Thoracic aorta (tissue), 2 donors: ENCODE measurements around the gene ITSN2. TPM values are rescaled to one million over a fixed set of nuclear protein-coding genes. Genes with fewer than 3 reads are reported as not detected.

ENCODE experiments used
- ATAC-seq: fragments of 150-250 bp; one replicate; pipeline ENCODE4 v1.8.0; 2017; ENCODE audit warnings: low read depth; ENCODE audit not compliant: insufficient number of reproducible peaks, low FRiP score
- DNase-seq: peaks from one replicate; pipeline ENCODE4 v3.0.0-alpha.2; 2020; ENCODE audit warnings: low spot score
- H3K27ac ChIP-seq, 2 donors: fragments of 200-600 bp; sonication (generic); 1 replicate in 1 of 2; 2 replicates in 1 of 2; pipeline ENCODE4 v1.5.1; 2016; ENCODE audit warnings: mild to moderate bottlenecking in 2 of 2, moderate library complexity in 2 of 2
- H3K27me3 ChIP-seq: fragments of 200-600 bp; sonication (generic); replicated peaks from 2 replicates; pipeline ENCODE4 v1.6.0; 2016; ENCODE audit warnings: mild to moderate bottlenecking; ENCODE audit not compliant: insufficient read depth
- H3K36me3 ChIP-seq: fragments of 200-600 bp; sonication (generic); one replicate; pipeline ENCODE4 v1.5.1; 2016
- H3K4me1 ChIP-seq, 2 donors: fragments of 200-600 bp; sonication (generic); 1 replicate in 1 of 2; 2 replicates in 1 of 2; pipeline versions ENCODE4 v1.5.1 to v1.6.0; 2016; ENCODE audit warnings: low read depth in 2 of 2, mild to moderate bottlenecking in 1 of 2; ENCODE audit not compliant: control insufficient read depth in 1 of 2
- H3K4me3 ChIP-seq: fragments of 200-600 bp; sonication (generic); 2 replicates; pipeline ENCODE4 v1.5.1; 2016; ENCODE audit warnings: mild to moderate bottlenecking
- H3K9me3 ChIP-seq: fragments of 200-600 bp; sonication (generic); 2 replicates; pipeline ENCODE4 v1.5.1; 2016
- CTCF ChIP-seq: fragments of 200-600 bp; sonication (generic); IDR thresholded peaks from one replicate; pipeline ENCODE4 v1.5.1; 2019; ENCODE audit warnings: antibody characterized with exemption
- total RNA-seq, 2 donors: library from RNA; depleted of rRNA; stranded (reverse); fragments of >200 nt; gene quantifications; one replicate each; pipeline versions ENCODE4 v1.1.0 to v1.2.3, GENCODE V29; 2016

Gene ITSN2
- total RNA-seq, 2 donors from 2014 or later = 64.0 to 121 TPM

- H3K4me1 ChIP-seq = peaks cover 0 to 6% of the 10 kb centered on the region in 2 donors
- no peak for DNase-seq
- H3K27ac ChIP-seq = no peak overlapping the region
- no peak overlapping the region for H3K4me3 ChIP-seq
- no peaks in the 10 kb centered on the region for H3K27me3 ChIP-seq
- TF ChIP-seq CTCF = no peak
- no peaks in the 10 kb centered on the region for H3K36me3 ChIP-seq
- no peaks in the 10 kb centered on the region for H3K9me3 ChIP-seq
- ATAC-seq = no peak
Measured at GRCh38 chr2:24403168-24403831, 43.0 kb upstream of the ITSN2 start.

- Histone ChIP-seq H3K9me3 (no peaks in the 10 kb centered on the region), H3K36me3 (no peaks in the 10 kb centered on the region), H3K27ac (no peak overlapping the region), H3K4me3 (peak overlapping the region; percentile 56), H3K27me3 (no peaks in the 10 kb centered on the region), H3K4me1 (peaks cover 0 to 6% of the 10 kb centered on the region in 2 donors)
- ATAC-seq (no peak), DNase-seq (no peak)
- no peak for TF ChIP-seq CTCF
Measured at GRCh38 chr2:24402242-24403097, 42.1 kb upstream of the ITSN2 start.

- no peak for TF ChIP-seq CTCF
- H3K27ac ChIP-seq = no peak overlapping the region
- no peak overlapping the region for H3K4me3 ChIP-seq
- DNase-seq (no peak), ATAC-seq (no peak)
- peaks cover 0 to 6% of the 10 kb centered on the region in 2 donors for H3K4me1 ChIP-seq
- H3K9me3 ChIP-seq = no peaks in the 10 kb centered on the region
- H3K27me3 ChIP-seq = no peaks in the 10 kb centered on the region
- H3K36me3 ChIP-seq = no peaks in the 10 kb centered on the region
Measured at GRCh38 chr2:24400207-24400907, 40.0 kb upstream of the ITSN2 start.

GRCh38 chr2:24399434-24400206 is 39.3 kb upstream of the ITSN2 start:
- TF ChIP-seq CTCF = no peak
- no peaks in the 10 kb centered on the region for H3K9me3 ChIP-seq
- no peak for DNase-seq
- no peaks in the 10 kb centered on the region for H3K27me3 ChIP-seq
- no peak overlapping the region for H3K27ac ChIP-seq
- H3K4me1 ChIP-seq = peaks cover 0 to 6% of the 10 kb centered on the region in 2 donors
- H3K4me3 ChIP-seq = no peak overlapping the region
- H3K36me3 ChIP-seq = no peaks in the 10 kb centered on the region
- no peak for ATAC-seq
